NCI-H510A treated with DMSO at 0.1 percent for 48 hours (cell line): Measurements from ENCODE around the gene SCEL.
A peak's percentile ranks its signal among the peaks of the same experiment; 100 is the strongest.
"Not testable (repeated sequence)": the region's sequence is repeated elsewhere in the genome, so short reads cannot be mapped to it uniquely, and the experiment has no call there.

Experiments used
- DNase-seq: peaks from one replicate; lab custom pipeline; 2025; lab: John Stamatoyannopoulos, UW

The SCEL gene

GRCh38 chr13:77558016-77558415 is 22.5 kb downstream of the SCEL start:
- DNase-seq = no peak

GRCh38 chr13:77563111-77563510 is 27.6 kb downstream of the SCEL start:
- no peak for DNase-seq

DNA sequence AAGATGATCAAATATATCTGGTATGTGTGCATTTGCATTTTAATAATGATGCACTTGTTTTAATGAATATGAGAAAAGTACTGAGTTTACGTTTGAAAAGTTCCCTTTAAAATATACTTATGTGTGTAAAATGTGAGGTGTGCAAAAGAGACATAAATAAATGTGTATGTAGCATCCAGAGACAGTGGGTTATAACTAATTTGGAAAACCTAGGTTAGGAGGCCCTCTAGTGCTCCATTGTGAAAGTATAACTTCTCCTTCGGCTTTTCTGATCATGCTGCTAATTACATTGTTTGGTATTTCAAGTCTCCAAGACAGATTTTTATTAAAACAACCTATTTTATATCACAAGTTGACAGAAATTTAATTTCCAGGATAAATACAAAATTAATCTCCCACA is 30.1 kb downstream of the SCEL start:
- DNase-seq = peak; percentile 28

DNA sequence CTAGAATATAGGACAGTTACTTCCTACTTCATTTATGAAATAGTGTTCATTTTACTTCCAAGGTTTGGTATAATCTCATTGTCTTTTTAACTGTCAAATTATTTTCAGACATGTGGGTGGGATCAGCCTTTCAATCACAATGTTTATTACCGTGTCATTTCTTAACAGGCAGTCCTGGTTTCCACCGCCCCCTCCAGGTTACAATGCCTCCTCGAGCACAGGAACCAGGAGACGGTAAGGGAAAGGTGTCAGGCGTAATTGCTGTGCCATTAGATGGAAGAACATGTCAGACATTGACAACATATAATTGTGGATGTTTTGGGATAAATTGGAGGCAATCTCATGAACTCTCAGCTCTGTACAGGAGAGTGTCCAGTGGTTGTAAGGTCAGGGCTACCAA is 36.5 kb downstream of the SCEL start:
- no peak for DNase-seq

- no peak for DNase-seq
Measured at GRCh38 chr13:77574096-77574495, 38.6 kb downstream of the SCEL start.

DNA sequence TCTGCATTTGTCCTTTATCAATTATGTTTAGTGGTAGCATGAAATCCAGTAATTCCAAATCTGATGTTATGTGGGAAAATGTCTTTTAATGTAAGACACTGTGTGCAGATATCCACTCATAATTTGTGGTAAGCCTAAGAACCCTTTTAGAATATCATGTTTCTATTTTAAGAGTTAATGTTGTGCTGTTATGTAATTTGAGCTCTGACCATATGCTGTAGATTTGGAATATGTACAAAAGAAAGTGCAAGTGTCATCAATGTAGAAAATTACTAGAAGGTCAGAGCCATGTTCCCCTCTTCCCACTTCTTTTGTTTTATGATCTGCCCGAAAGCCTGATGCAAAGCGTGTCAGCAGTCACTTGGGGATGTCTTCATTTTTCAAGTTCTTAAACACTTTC is 44.5 kb downstream of the SCEL start:
- DNase-seq = peak; percentile 13

GRCh38 chr13:77580748-77581147 is 45.2 kb downstream of the SCEL start:
- no peak for DNase-seq

DNA sequence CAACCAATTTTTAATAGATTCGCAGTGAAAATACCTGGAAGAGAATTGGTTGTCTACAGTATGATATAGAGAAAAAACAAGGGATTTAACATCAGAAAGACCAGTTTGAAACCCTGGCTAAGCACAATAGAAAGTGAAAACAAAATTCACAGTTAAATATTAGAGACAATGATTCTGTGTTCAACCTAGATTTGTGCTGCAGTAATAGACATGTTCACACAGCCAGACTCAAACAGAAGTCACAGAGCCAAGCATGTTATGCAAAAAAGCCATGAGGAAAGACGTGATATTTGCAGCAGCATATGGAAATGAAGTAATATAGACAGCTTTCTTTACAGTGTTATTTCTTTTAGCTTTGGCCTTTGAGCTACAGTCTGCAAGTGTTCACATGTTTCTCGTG is 48.1 kb downstream of the SCEL start:
- DNase-seq = no peak

DNA sequence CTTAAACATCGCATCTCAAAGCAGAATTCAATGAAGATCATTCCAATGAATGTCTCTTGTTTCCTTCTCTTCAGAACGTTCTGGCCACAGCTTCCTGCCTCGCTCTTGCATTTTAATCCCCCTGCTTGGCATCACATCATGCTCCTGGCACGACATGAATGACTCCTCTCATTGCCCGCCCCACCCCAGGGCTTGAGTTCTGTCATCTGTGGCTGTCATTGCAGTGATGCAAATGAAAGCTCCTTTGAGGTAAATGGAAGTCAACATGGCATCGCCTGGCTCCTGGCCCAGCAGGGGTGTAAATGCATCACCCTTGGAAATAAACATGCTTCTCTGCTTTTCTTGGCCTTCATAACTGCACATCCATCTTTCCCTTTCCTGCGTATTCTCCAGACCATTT is 48.6 kb downstream of the SCEL start:
- DNase-seq = no peak

- DNase-seq = no peak
Measured at GRCh38 chr13:77595166-77595810, 59.8 kb downstream of the SCEL start.

DNA sequence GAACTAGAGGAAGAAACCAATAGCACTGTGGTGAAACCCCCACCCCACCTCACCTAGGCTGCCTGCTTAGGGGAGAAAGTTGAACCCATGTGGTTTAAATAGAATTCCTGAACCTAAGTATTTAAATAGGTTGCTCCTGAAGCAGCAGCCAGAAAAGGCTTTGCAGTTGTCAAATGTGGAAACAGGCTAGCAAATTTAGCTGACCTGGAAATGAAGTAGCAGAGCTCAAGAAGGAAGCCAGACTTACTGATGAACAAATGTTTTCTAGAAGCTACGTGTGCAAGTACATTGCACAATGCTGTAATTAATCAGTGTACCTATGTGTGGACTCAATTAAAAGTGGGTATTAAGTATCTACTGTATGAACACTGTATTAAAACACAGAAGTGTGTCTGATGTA is 61.3 kb downstream of the SCEL start:
- DNase-seq = no peak

DNA sequence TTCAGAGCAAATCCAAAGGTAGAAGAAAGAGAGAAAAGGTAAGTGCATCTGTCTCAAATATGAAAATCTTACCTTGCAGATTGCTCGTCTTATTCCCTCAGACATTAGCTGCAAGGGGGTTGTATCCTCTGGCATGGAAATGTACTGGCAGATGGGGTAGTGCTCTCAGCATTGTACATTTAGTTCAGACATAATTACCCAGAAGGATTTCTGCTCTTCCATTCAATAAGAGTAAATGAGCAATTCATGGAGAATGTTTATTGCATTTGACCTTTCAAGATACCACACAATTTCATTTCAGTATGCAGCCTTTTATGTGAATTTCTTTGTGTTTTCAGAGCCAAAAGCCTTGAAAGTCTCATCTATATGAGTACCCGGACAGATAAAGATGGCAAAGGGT is 63.8 kb downstream of the SCEL start:
- no peak for DNase-seq

GRCh38 chr13:77600701-77601100 is 65.2 kb downstream of the SCEL start:
- no peak for DNase-seq

DNA sequence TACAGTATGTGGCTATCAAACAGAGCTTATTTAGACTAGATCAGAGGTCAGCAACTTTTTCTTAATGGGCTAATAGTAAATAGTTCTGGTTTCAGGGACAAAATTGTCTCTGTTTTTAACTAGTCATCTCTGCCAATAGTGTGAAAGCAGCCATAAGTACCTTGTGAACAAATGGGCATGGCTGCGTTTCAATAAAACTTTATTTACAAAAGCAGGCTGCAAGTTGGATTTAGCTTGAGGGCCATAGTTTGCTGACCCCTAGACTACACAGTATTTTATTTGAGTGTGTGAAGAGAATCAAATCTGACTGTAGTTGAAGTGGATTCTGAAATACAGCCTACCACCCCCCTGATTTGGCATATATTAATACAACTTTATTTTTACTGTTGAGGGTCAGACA is 75.6 kb downstream of the SCEL start:
- DNase-seq = no peak

GRCh38 chr13:77616027-77616426 is 80.5 kb downstream of the SCEL start:
- DNase-seq = no peak

GRCh38 chr13:77619655-77620054 is 84.1 kb downstream of the SCEL start:
- DNase-seq = no peak

- DNase-seq = no peak
Measured at GRCh38 chr13:77620138-77620537, 84.6 kb downstream of the SCEL start.

- no peak for DNase-seq
Measured at GRCh38 chr13:77623806-77624205, 88.3 kb downstream of the SCEL start.

- no peak for DNase-seq
Measured at GRCh38 chr13:77628170-77628569, 92.7 kb downstream of the SCEL start.

DNA sequence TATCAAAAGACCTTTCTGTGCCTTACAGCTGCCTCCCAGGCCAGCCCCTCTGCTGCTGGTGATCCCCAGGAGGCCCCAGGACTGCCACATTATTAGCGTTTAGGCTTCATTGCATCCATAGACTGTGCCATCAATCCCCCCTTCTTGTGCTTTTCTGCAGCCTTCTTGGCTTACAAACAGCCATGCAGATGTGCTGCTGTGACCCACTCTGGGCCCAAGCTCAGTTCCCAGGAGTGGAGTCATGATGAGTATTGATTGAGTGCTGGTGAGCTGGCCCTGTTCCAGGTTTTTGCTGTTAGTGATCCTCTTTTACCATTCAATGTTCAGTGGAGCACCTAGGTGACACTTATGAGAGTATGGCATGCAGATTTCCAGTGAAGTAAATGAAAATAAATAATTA is 102.1 kb downstream of the SCEL start:
- DNase-seq = peak; percentile 28

DNA sequence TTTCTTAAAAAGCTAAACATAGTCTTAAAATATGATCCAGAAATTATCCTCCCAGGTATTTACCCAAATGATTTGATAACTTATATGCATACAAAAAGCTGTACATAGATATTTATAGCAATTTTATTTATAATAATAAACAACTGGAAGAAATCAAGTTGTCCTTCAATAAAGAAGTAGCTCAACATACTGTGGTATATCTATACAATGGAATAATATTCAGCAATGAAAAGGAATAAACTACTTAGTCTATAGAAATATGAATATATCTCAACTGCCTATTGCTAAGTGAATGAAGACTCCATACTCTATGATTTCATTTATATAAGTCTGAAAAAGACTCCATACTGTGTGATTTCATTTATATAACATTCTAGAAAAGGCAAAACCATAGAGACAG is 114.9 kb downstream of the SCEL start:
- no peak for DNase-seq

DNA sequence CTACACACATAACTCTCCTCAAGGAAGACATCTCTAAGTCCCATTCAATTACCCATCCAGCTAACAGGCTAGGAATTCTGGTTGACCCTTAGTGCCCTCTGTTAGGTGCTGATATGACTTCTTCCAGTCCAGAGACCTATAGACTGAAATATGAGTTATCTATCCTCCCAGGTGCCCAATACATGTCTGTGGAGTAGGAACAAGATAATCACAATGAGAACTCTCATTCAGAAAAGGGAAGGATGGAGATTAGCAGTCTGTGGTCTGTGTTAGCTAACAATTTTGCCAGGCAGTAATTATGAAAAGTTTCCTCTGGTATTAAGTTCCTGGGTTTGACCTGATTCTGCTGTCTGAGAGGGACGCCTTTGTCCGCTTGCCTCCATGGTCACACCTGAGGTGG is 117.8 kb downstream of the SCEL start:
- DNase-seq = no peak

- not testable (repeated sequence) for DNase-seq
Measured at GRCh38 chr13:77660016-77660415, 124.5 kb downstream of the SCEL start.

DNA sequence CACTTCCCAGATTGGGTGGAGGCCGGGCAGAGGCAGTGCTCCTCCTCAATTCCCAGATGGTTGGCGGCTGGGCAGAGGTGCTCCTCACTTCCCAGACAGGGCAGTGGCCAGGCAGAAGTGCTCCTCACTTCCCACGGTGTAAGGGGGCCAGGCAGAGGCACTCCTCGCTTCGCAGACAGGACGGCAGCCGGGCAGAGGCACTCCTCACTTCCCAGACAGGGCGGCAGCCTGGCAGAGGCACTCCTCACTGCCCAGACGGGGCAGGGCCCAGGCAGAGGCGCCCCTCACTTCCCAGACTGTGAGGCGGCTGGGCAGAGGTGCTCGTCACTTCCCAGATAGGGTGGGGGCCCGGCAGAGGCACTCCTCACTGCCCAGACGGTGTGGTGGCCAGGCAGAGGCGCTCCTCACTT is 125.3 kb downstream of the SCEL start:
- DNase-seq = no peak

- not testable (repeated sequence) for DNase-seq
Measured at GRCh38 chr13:77662301-77662700, 126.8 kb downstream of the SCEL start.
